HepG2 (cell line): ENCODE data around the gene TRIM69. TPM values are rescaled to one million over a fixed set of nuclear protein-coding genes. Genes with fewer than 3 reads are reported as not detected.

ENCODE experiments used
- ATAC-seq: fragments of 200-7000 bp; cut with Tn5 transposase; 3 replicates; pipeline ENCODE4 v1.9.1; 2020; ENCODE audit warnings: mild to moderate bottlenecking, moderate library complexity
- BruUV-seq: library from RNA; stranded (reverse); fragments of 400-500 nt; replicated peaks from 2 replicates; lab custom pipeline; 2021; lab: Mats Ljungman, UMichigan
- CTCF ChIA-PET: fragments of 300-600 bp; formaldehyde crosslinking; extraction: SDS; loops from one replicate; lab custom pipeline; 2021; ENCODE audit warnings: low total read pairs, inconsistent platforms, low intra/inter-chr PET ratio; lab: Yijun Ruan, JAX
- POLR2A ChIA-PET: fragments of 350-600 bp; sonication (Branson Sonifier 250); formaldehyde crosslinking; loops from one replicate; lab custom pipeline; 2020; ENCODE audit warnings: antibody characterized with exemption, inconsistent platforms; lab: Yijun Ruan, JAX
- DNase-seq: peaks from one replicate; pipeline ENCODE4 v3.0.0-alpha.2; 2015; ENCODE audit warnings: low spot score
- FAIRE-seq: peaks from 3 replicates; lab custom pipeline; 2011; peaks lifted over from hg19 to GRCh38; lab: Jason Lieb, UNC
- H2AFZ ChIP-seq: one replicate; pipeline ENCODE4 v1.6.1; 2011; ENCODE audit warnings: low read length, inconsistent platforms
- H3K27ac ChIP-seq: fragments of 300-600 bp; 3 replicates; pipeline ENCODE4 v1.8.0; 2011; ENCODE audit warnings: mixed run types, mild to moderate bottlenecking, mixed read lengths, low read length, inconsistent platforms; ENCODE audit not compliant: insufficient read depth; ENCODE audit errors: extremely low read length
- H3K27me3 ChIP-seq, 2 experiments: fragments of 200-600 bp in 1 of 2; 2 replicates in 1 of 2; 3 replicates in 1 of 2; pipeline versions ENCODE4 v1.6.0 to v1.8.0; 2011; ENCODE audit warnings: low read length in 2 of 2, mild to moderate bottlenecking in 2 of 2, moderate library complexity in 2 of 2, inconsistent platforms in 1 of 2; ENCODE audit not compliant: insufficient read depth in 2 of 2, control insufficient read depth in 1 of 2
- H3K36me3 ChIP-seq, 2 experiments: fragments of 200-600 bp in 1 of 2; replicated peaks in 1 of 2; 2 replicates in 1 of 2; 3 replicates in 1 of 2; pipeline versions ENCODE4 v1.5.1 to v1.8.0; 2011; ENCODE audit warnings: low read length in 2 of 2, inconsistent platforms in 1 of 2; ENCODE audit not compliant: insufficient read depth in 2 of 2, control insufficient read depth in 1 of 2
- H3K4me1 ChIP-seq: 2 replicates; pipeline ENCODE4 v1.5.1; 2012; ENCODE audit warnings: low read length, inconsistent platforms; ENCODE audit not compliant: insufficient read depth
- H3K4me2 ChIP-seq: 2 replicates; pipeline ENCODE4 v1.6.0; 2011; ENCODE audit warnings: low read depth, low read length, inconsistent platforms
- H3K4me3 ChIP-seq, 3 experiments: fragments of 200-600 bp in 1 of 3; sonication (generic), shearing (Covaris generic) in 1 of 3; replicated peaks in 1 of 3; 2 replicates each; pipeline ENCODE4 v1.5.1; 2011 to 2016; ENCODE audit warnings: low read length in 3 of 3, inconsistent platforms in 2 of 3, low read depth in 2 of 3, mild to moderate bottlenecking in 2 of 3, control low read depth in 1 of 3, mixed read lengths in 1 of 3; ENCODE audit not compliant: insufficient read depth in 1 of 3
- H3K79me2 ChIP-seq: one replicate; pipeline ENCODE4 v1.6.1; 2011; ENCODE audit warnings: low read length, inconsistent platforms; ENCODE audit not compliant: insufficient read depth
- H3K9ac ChIP-seq: 2 replicates; pipeline ENCODE4 v1.6.0; 2011; ENCODE audit warnings: mild to moderate bottlenecking, low read depth, low read length, inconsistent platforms; ENCODE audit not compliant: insufficient read depth
- H3K9me3 ChIP-seq: 2 replicates; pipeline ENCODE4 v1.5.1; 2012; ENCODE audit warnings: mild to moderate bottlenecking, low read length
- H4K20me1 ChIP-seq: 2 replicates; pipeline ENCODE4 v1.6.0; 2011; ENCODE audit warnings: inconsistent platforms, mild to moderate bottlenecking, low read length, moderate library complexity; ENCODE audit not compliant: insufficient read depth
- HMGXB4 ChIP-seq, 2 experiments: sonication (generic) in 1 of 2; formaldehyde crosslinking in 1 of 2; IDR thresholded peaks; 2 replicates each; pipeline versions ENCODE4 v1.4.0 to v1.6.1; 2018 to 2020; ENCODE audit warnings: missing genetic modification reagents in 2 of 2, borderline replicate concordance in 1 of 2, low read depth in 1 of 2, mild to moderate bottlenecking in 1 of 2, missing biosample characterization in 1 of 2
- IRF9 ChIP-seq: sonication (generic); formaldehyde crosslinking; IDR thresholded peaks from 2 replicates; pipeline ENCODE4 v1.8.0; 2022; ENCODE audit warnings: missing genetic modification reagents, mild to moderate bottlenecking, borderline replicate concordance
- PRDM15 ChIP-seq: sonication (generic); formaldehyde crosslinking; IDR thresholded peaks from 2 replicates; pipeline ENCODE4 v1.4.0; 2020; ENCODE audit warnings: missing genetic modification reagents
- SKI ChIP-seq: fragments of 450-650 bp; IDR thresholded peaks from one replicate; pipeline ENCODE4 v1.6.1; 2018; ENCODE audit warnings: mild to moderate bottlenecking; ENCODE audit not compliant: partially characterized antibody
- ZNF317 ChIP-seq: sonication (generic); formaldehyde crosslinking; IDR thresholded peaks from 2 replicates; pipeline ENCODE4 v1.5.0; 2020; ENCODE audit warnings: mild to moderate bottlenecking, missing genetic modification reagents
- ZNF564 ChIP-seq: sonication (generic); formaldehyde crosslinking; IDR thresholded peaks from 2 replicates; pipeline ENCODE4 v1.8.1; 2023; ENCODE audit warnings: mild to moderate bottlenecking, missing genetic modification reagents
- ZNF75D ChIP-seq: sonication (generic); formaldehyde crosslinking; IDR thresholded peaks from 2 replicates; pipeline ENCODE4 v1.8.1; 2023; ENCODE audit warnings: missing genetic modification reagents, mild to moderate bottlenecking, borderline replicate concordance
- WGBS: methylation state at CpG from one replicate; pipeline ENCODE4 v1.1.6; 2017; ENCODE audit warnings: low lambda C conversion rate; 5-methylcytosine and 5-hydroxymethylcytosine counted together
- in situ Hi-C: cut with HindIII; loops from 2 replicates; pipeline ENCODE4 v1.10.0; 2017; ENCODE audit warnings: low pct_unique_long_range_greater_than_20kb; ENCODE audit not compliant: extremely low pct_ligation_motif_present
- intact Hi-C: fragments of 100-400 bp; cut with micrococcal nuclease; formaldehyde crosslinking; loops from one replicate; pipeline ENCODE4 v1.10.0; 2022; ENCODE audit not compliant: unreplicated experiment
- polyA plus RNA-seq, 8 experiments: library from polyadenylated mRNA; depleted of rRNA in 3 of 8; stranded (reverse) in 7 of 8; unstranded in 1 of 8; fragments of >200 nt; fragmentation: Illumina TruSeq in 4 of 8; extraction: Trizol in 4 of 8; gene quantifications; 2 replicates each; pipeline versions ENCODE4 v1.2.1 to v1.2.3, GENCODE V29; 2011 to 2016; ENCODE audit warnings: low read depth in 4 of 8, missing spikeins in 1 of 8, mixed read lengths in 1 of 8; ENCODE audit not compliant: insufficient read depth in 1 of 8
- total RNA-seq, 5 experiments: library from RNA; depleted of rRNA; stranded (reverse); fragments of >200 nt; fragmentation: Illumina TruSeq; extraction: Trizol; gene quantifications; 2 replicates each; pipeline ENCODE4 v1.2.3, GENCODE V29; 2016; ENCODE audit warnings: low read depth in 1 of 5

Gene TRIM69
- total and polyA plus RNA-seq, 2 of the 13 experiments (the other 11 are each of a cell fraction or from before 2014, with no cell fraction given): 2.6 to 3.2 TPM

GRCh38 chr15:44726136-44726535 lies 10.2 kb upstream of the TRIM69 start:
- H3K79me2 ChIP-seq: no peaks in the 10 kb centered on the region
- H3K4me2 ChIP-seq: peak overlapping the region; percentile 79
- no peak for FAIRE-seq
- in situ Hi-C loops (no loop called here), intact Hi-C loops (loop anchor here (5.0 kb wide), 1 partner anchor 186 kb away; no protein-coding TSS in a partner anchor)
- H3K4me3 ChIP-seq: peak overlapping the region in 1 of 3 experiments; percentile 48; a peak in 2 of 6 replicates
- POLR2A ChIA-PET: interaction anchor here (1.0 to 3.8 kb wide), 7 partner anchors 10 to 65 kb away, joined by 3 to 157 read pairs (median 6); partner anchors contain the start of genes B2M, PATL2, SPG11 and TRIM69
- no peak for DNase-seq
- H3K4me1 ChIP-seq: peaks cover 54% of the 10 kb centered on the region
- no peaks in the 10 kb centered on the region for H3K27me3 ChIP-seq
- no peak for ATAC-seq
- H3K9ac ChIP-seq: peak overlapping the region; percentile 61
- peak overlapping the region; percentile 45 for H3K27ac ChIP-seq
- H2AFZ ChIP-seq: peak overlapping the region; percentile 84
- no peaks in the 10 kb centered on the region for H3K36me3 ChIP-seq
- no peak for TF ChIP-seq ZNF317 (CRISPR knock-in tag)
- TF ChIP-seq IRF9 (CRISPR knock-in tag): 0 out of 2 replicates have a peak, but pooled peaks have one; percentile 16
- no peaks in the 10 kb centered on the region for H4K20me1 ChIP-seq
- CTCF ChIA-PET: no interaction called here
- 62% methylated on average over 7 of the region's 7 CpGs for WGBS
- no peaks in the 10 kb centered on the region for H3K9me3 ChIP-seq
- no TSS peak for BruUV-seq

- H3K4me3 ChIP-seq: peak overlapping the region; percentile 14 to 48 (median 23); a peak in 3 of 6 replicates
- peak; percentile 63 for FAIRE-seq
- peak; percentile 29 for ATAC-seq
- peak overlapping the region; percentile 45 for H3K27ac ChIP-seq
- H3K9ac ChIP-seq: peak overlapping the region; percentile 61
- H2AFZ ChIP-seq: peak overlapping the region; percentile 84
- CTCF ChIA-PET: no interaction called here
- no peaks in the 10 kb centered on the region for H4K20me1 ChIP-seq
- WGBS: 6% methylated on average over 5 of the region's 5 CpGs
- intact Hi-C loops (loop anchor here (5.0 kb wide), 1 partner anchor 185 kb away; no protein-coding TSS in a partner anchor), in situ Hi-C loops (no loop called here)
- H3K4me1 ChIP-seq: peaks cover 52% of the 10 kb centered on the region
- DNase-seq: peak; percentile 76
- no TSS peak for BruUV-seq
- H3K36me3 ChIP-seq: no peaks in the 10 kb centered on the region
- peak overlapping the region; percentile 79 for H3K4me2 ChIP-seq
- no peaks in the 10 kb centered on the region for H3K79me2 ChIP-seq
- no peaks in the 10 kb centered on the region for H3K9me3 ChIP-seq
- H3K27me3 ChIP-seq: no peaks in the 10 kb centered on the region
- POLR2A ChIA-PET: interaction anchor here (1.0 to 3.8 kb wide), 8 partner anchors 10 to 67 kb away, joined by 3 to 157 read pairs (median 6); partner anchors contain the start of genes B2M, PATL2, SPG11 and TRIM69
- TF ChIP-seq SKI (no peak), ZNF75D (no peak), HMGXB4 (CRISPR knock-in tag; IDR thresholded peaks at IDR 0.05; ENCODE audit: borderline replicate concordance in 1 of 2, low read depth in 1 of 2) (peak in 1 of 2 experiments; percentile 11; a peak in 1 of 4 replicates), PRDM15 (CRISPR knock-in tag) (no peak), ZNF564 (CRISPR knock-in tag) (no peak)
These were observed 9.5 kb upstream of the TRIM69 start for GRCh38 chr15:44726568-44727484.
